DMS 273 (cell line): Measurements from ENCODE around the gene SERPINB3.
"Not testable (repeated sequence)": the region's sequence is repeated elsewhere in the genome, so short reads cannot be mapped to it uniquely, and the experiment has no call there.

Experiments
- DNase-seq: peaks from one replicate; lab custom pipeline; 2025; ENCODE audit not compliant: unreplicated experiment; lab: John Stamatoyannopoulos, UW

SERPINB3 gene

GRCh38 chr18:63661750-63662149, at the start of gene SERPINB3:
Gene SERPINB3 (minus strand): TSS chr18:63661893. CDS start chr18:63661216, 677 bp downstream.
- DNase-seq: not testable (repeated sequence)

GRCh38 chr18:63708650-63709049, 47.0 kb upstream of the SERPINB3 start:
- no peak for DNase-seq

- DNase-seq: no peak
These were observed 46.1 kb upstream of the SERPINB3 start for GRCh38 chr18:63707816-63708215.

GRCh38 chr18:63705401-63705800, 43.7 kb upstream of the SERPINB3 start:
- no peak for DNase-seq

- DNase-seq: no peak
These were observed 41.0 kb upstream of the SERPINB3 start, which contains the start of gene SERPINB11 for GRCh38 chr18:63702660-63703059. Gene SERPINB11 (plus strand): TSS chr18:63702960. CDS start chr18:63710194, 7,234 bp downstream.

- DNase-seq: no peak
These were observed 40.3 kb upstream of the SERPINB3 start for GRCh38 chr18:63701952-63702351.

- no peak for DNase-seq
These were observed 38.8 kb upstream of the SERPINB3 start for GRCh38 chr18:63700501-63700900.

- no peak for DNase-seq
These were observed 35.5 kb upstream of the SERPINB3 start for GRCh38 chr18:63697097-63697660.

GRCh38 chr18:63689064-63689463, 27.4 kb upstream of the SERPINB3 start:
- no peak for DNase-seq

GRCh38 chr18:63686871-63687270, 25.2 kb upstream of the SERPINB3 start:
- no peak for DNase-seq

GRCh38 chr18:63684718-63685117, 23.0 kb upstream of the SERPINB3 start:
- no peak for DNase-seq

GRCh38 chr18:63683890-63684289, 22.2 kb upstream of the SERPINB3 start:
- no peak for DNase-seq

- DNase-seq: no peak
These were observed 21.5 kb upstream of the SERPINB3 start for GRCh38 chr18:63683152-63683551.

- DNase-seq: no peak
These were observed 20.0 kb upstream of the SERPINB3 start for GRCh38 chr18:63681449-63682340.

- no peak for DNase-seq
These were observed 18.3 kb upstream of the SERPINB3 start for GRCh38 chr18:63679820-63680606.

- no peak for DNase-seq
These were observed 16.0 kb upstream of the SERPINB3 start for GRCh38 chr18:63677500-63678225.

- DNase-seq: peak; percentile 8
These were observed 15.0 kb upstream of the SERPINB3 start for GRCh38 chr18:63676526-63677323.

- no peak for DNase-seq
These were observed 2.9 kb upstream of the SERPINB3 start for GRCh38 chr18:63664571-63664970.

GRCh38 chr18:63658920-63659319, 2.8 kb downstream of the SERPINB3 start:
- not testable (repeated sequence) for DNase-seq

GRCh38 chr18:63650271-63650670, 11.4 kb downstream of the SERPINB3 start:
- DNase-seq: not testable (repeated sequence)
